Keratinocyte (primary cell): Measurements from ENCODE around the gene TM9SF1. TPM values are rescaled to one million over a fixed set of nuclear protein-coding genes. Genes with fewer than 3 reads are reported as not detected.

Source experiments
- DNase-seq: peaks from one replicate; pipeline ENCODE4 v3.0.0-alpha.2; 2011; ENCODE audit warnings: low read depth, missing footprints, low spot score
- FAIRE-seq: peaks from 2 replicates; lab custom pipeline; 2011; peaks lifted over from hg19 to GRCh38; lab: Jason Lieb, UNC
- H2AFZ ChIP-seq: 2 replicates; pipeline ENCODE4 v1.6.0; 2012; ENCODE audit warnings: low read length, control low read depth, inconsistent platforms; ENCODE audit not compliant: control insufficient read depth
- H3K27ac ChIP-seq: 2 replicates; pipeline ENCODE4 v1.5.1; 2011; ENCODE audit warnings: low read length; ENCODE audit not compliant: control insufficient read depth, insufficient read depth
- H3K27me3 ChIP-seq: 3 replicates; pipeline ENCODE4 v1.6.0; 2011; ENCODE audit warnings: low read length; ENCODE audit not compliant: control insufficient read depth, insufficient read depth; ENCODE audit errors: extremely low read depth
- H3K36me3 ChIP-seq, 2 experiments: 2 replicates in 1 of 2; 3 replicates in 1 of 2; pipeline ENCODE4 v1.5.1; 2011; ENCODE audit warnings: low read length in 2 of 2, mild to moderate bottlenecking in 1 of 2; ENCODE audit not compliant: control insufficient read depth in 2 of 2, insufficient read depth in 2 of 2; ENCODE audit errors: extremely low read depth in 1 of 2
- H3K4me1 ChIP-seq: 3 replicates; pipeline ENCODE4 v1.5.1; 2011; ENCODE audit warnings: low read length; ENCODE audit not compliant: control insufficient read depth, insufficient read depth; ENCODE audit errors: extremely low read depth
- H3K4me2 ChIP-seq: 3 replicates; pipeline ENCODE4 v1.6.0; 2011; ENCODE audit warnings: low read depth, low read length; ENCODE audit not compliant: control insufficient read depth, insufficient read depth; ENCODE audit errors: extremely low read depth
- H3K4me3 ChIP-seq, 3 experiments: fragments of 200-600 bp in 1 of 3; sonication (generic) in 1 of 3; 2 replicates in 2 of 3; 3 replicates in 1 of 3; pipeline ENCODE4 v1.5.1; 2011 to 2016; ENCODE audit warnings: low read length in 3 of 3, mild to moderate bottlenecking in 3 of 3, control low read depth in 2 of 3, inconsistent platforms in 1 of 3, low read depth in 1 of 3, mixed read lengths in 1 of 3, mixed run types in 1 of 3, moderate library complexity in 1 of 3; ENCODE audit not compliant: control insufficient read depth in 2 of 3, insufficient read depth in 2 of 3; ENCODE audit errors: extremely low read depth in 1 of 3
- H3K79me2 ChIP-seq: 2 replicates; pipeline ENCODE4 v1.6.0; 2012; ENCODE audit warnings: low read length; ENCODE audit not compliant: control insufficient read depth, insufficient read depth
- H3K9ac ChIP-seq: 3 replicates; pipeline ENCODE4 v1.6.0; 2011; ENCODE audit warnings: low read length; ENCODE audit not compliant: control insufficient read depth, insufficient read depth; ENCODE audit errors: extremely low read depth
- H3K9me1 ChIP-seq: 3 replicates; pipeline ENCODE4 v1.6.0; 2011; ENCODE audit warnings: low read length; ENCODE audit not compliant: control insufficient read depth, insufficient read depth; ENCODE audit errors: extremely low read depth
- H3K9me3 ChIP-seq: 2 replicates; pipeline ENCODE4 v1.5.1; 2012; ENCODE audit warnings: low read depth, low read length; ENCODE audit not compliant: control insufficient read depth
- H4K20me1 ChIP-seq: 3 replicates; pipeline ENCODE4 v1.6.0; 2011; ENCODE audit warnings: low read length; ENCODE audit not compliant: control insufficient read depth, insufficient read depth; ENCODE audit errors: extremely low read depth
- EZH2 ChIP-seq: IDR thresholded peaks from one replicate; pipeline ENCODE4 v1.6.1; 2012; ENCODE audit warnings: inconsistent platforms, mild to moderate bottlenecking, low read length, moderate library complexity
- dilution Hi-C: fragments of 300-500 bp; cut with MboI; formaldehyde crosslinking; loops from one replicate; pipeline ENCODE4 v1.7.0; 2020; ENCODE audit warnings: low sequenced_read_pairs; ENCODE audit not compliant: extremely low pct_ligation_motif_present
- polyA plus RNA-seq, 5 experiments: library from polyadenylated mRNA; depleted of rRNA in 3 of 5; stranded (reverse) in 3 of 5; stranded (forward) in 1 of 5; unstranded in 1 of 5; fragments of >200 nt; gene quantifications; 1 replicate in 1 of 5; 2 replicates in 3 of 5; 3 replicates in 1 of 5; pipeline versions ENCODE4 v1.2.1 to v1.2.3, GENCODE V29; 2011 to 2012; ENCODE audit warnings: missing spikeins in 2 of 5, low read depth in 1 of 5, low replicate concordance in 1 of 5
- TF ChIP-seq, protein P1 (sequence below), 3 experiments: IDR thresholded peaks in 1 of 3; conservative IDR thresholded peaks in 1 of 3; optimal IDR thresholded peaks in 1 of 3; 2 replicates in 2 of 3; 3 replicates in 1 of 3; pipeline versions ENCODE3 to v1.5.1; 2011; ENCODE audit warnings: low read length in 3 of 3, mild to moderate bottlenecking in 3 of 3, moderate library complexity in 2 of 3, control low read depth in 1 of 3, inconsistent platforms in 1 of 3; ENCODE audit not compliant: insufficient read depth in 2 of 3; ENCODE audit errors: extremely low read depth in 1 of 3

The TM9SF1 gene
- polyA plus RNA-seq, 1 donor (not counting 4 experiments of a cell fraction or from before 2014, with no cell fraction given), result 19.2 TPM

DNA sequence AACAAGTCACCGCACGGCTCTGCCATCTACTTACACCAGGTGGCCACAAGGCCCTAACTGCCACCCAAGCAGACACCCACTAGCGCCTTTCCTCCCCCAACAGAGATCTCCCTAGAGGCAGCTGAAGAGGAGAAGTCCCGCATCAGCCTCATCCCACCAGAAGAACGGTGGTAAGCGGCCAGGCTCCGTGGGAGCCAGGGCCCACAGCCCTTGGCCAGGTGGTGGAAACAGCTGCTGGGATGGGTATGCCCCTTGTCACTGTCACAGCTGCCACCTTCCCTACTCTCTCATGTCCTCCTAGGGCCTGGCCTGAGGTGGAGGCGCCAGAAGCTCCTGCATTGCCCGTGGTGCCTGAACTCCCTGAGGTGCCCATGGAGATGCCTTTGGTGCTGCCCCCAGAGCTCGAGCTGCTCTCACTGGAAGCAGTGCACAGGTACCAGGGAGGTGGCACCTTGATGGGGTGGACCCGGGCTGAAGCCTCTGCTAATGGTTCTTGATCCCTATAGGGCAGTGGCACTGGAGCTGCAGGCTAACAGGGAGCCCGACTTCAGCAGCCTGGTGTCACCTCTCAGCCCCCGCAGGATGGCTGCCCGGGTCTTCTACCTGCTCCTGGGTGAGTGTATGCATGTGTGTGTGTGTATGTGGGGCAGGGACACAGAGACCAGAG, 15.8 kb downstream of the TM9SF1 start:
- Histone ChIP-seq H3K9ac (no peak overlapping the region), H3K9me3 (no peaks in the 10 kb centered on the region), H3K27me3 (no peaks in the 10 kb centered on the region), H3K4me2 (no peak overlapping the region), H3K36me3 (peaks cover 40 to 53% of the 10 kb centered on the region in 2 experiments), H3K27ac (no peak overlapping the region), H3K4me1 (no peaks in the 10 kb centered on the region), H3K4me3 (no peak overlapping the region), H3K9me1 (no peaks in the 10 kb centered on the region), H4K20me1 (peaks cover 8% of the 10 kb centered on the region), H3K79me2 (no peaks in the 10 kb centered on the region), H2AFZ (no peak overlapping the region)
- FAIRE-seq (no peak), DNase-seq (no peak)
- dilution Hi-C loops, result no loop called here
- TF ChIP-seq, protein P1, sequence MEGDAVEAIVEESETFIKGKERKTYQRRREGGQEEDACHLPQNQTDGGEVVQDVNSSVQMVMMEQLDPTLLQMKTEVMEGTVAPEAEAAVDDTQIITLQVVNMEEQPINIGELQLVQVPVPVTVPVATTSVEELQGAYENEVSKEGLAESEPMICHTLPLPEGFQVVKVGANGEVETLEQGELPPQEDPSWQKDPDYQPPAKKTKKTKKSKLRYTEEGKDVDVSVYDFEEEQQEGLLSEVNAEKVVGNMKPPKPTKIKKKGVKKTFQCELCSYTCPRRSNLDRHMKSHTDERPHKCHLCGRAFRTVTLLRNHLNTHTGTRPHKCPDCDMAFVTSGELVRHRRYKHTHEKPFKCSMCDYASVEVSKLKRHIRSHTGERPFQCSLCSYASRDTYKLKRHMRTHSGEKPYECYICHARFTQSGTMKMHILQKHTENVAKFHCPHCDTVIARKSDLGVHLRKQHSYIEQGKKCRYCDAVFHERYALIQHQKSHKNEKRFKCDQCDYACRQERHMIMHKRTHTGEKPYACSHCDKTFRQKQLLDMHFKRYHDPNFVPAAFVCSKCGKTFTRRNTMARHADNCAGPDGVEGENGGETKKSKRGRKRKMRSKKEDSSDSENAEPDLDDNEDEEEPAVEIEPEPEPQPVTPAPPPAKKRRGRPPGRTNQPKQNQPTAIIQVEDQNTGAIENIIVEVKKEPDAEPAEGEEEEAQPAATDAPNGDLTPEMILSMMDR (optimal IDR thresholded peaks at IDR 0.05 in 1 of 3, IDR thresholded peaks at IDR 0.05 in 1 of 3, conservative IDR thresholded peaks at IDR 0.05 in 1 of 3; ENCODE audit: extremely low read depth in 1 of 3, insufficient read depth in 2 of 3, low read length in 3 of 3), result no peak
- TF ChIP-seq EZH2, result no peak

DNA sequence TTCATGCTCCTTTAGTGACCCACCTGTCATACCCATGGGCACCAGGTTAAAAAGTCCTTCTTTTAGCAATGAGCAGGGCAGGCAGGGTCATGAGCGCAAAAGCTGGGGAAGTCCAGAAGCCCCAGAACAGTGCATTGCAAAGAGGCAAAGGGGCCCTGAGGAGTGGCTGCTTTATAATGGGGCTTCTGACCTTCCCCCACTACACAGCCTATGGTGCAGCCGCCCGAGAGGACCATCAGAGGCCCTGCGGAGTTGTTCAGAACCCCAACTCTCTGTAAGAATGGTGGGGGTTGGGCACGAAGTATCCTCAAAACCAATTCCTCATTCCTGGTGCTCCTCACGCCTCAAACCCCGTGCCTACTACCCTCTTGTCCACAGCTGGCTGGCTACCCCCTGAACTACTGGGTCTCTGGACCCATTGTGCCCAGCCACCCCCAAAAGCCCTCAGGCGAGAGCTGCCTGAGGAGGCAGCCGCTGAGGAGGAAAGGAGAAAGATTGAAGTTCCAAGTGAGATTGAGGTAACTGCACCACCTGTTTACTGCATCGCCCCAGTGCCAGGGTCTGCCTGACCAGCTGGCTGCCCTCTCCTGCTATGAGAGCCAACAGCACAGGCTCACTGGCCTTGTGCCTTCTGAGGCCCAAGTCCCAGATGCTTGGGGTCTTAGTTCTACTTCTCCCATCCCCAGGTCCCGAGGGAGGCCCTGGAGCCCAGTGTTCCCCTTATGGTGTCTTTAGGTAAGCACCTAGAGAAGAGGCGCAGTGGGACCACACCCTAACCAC, 16.7 kb downstream of the TM9SF1 start:
- Histone ChIP-seq H3K27ac (no peak overlapping the region), H3K4me2 (no peak overlapping the region), H3K36me3 (peaks cover 39 to 50% of the 10 kb centered on the region in 2 experiments), H2AFZ (no peak overlapping the region), H3K4me3 (no peak overlapping the region), H3K79me2 (no peaks in the 10 kb centered on the region), H3K4me1 (no peaks in the 10 kb centered on the region), H3K9ac (no peak overlapping the region), H3K9me3 (no peaks in the 10 kb centered on the region), H4K20me1 (peaks cover 8% of the 10 kb centered on the region), H3K9me1 (no peaks in the 10 kb centered on the region), H3K27me3 (no peaks in the 10 kb centered on the region)
- DNase-seq, result no peak
- no peak for FAIRE-seq
- no peak for TF ChIP-seq EZH2
- TF ChIP-seq, protein P1 (optimal IDR thresholded peaks at IDR 0.05 in 1 of 3, IDR thresholded peaks at IDR 0.05 in 1 of 3, conservative IDR thresholded peaks at IDR 0.05 in 1 of 3; ENCODE audit: extremely low read depth in 1 of 3, insufficient read depth in 2 of 3, low read length in 3 of 3), result no peak
- dilution Hi-C loops, result no loop called here
